K562 treated with DMSO at 1 percent for 24 hours (cell line): ENCODE data around the gene TAF11L10. TPM values are rescaled to one million over a fixed set of nuclear protein-coding genes. Genes with fewer than 3 reads are reported as not detected.

Experiments used
- total RNA-seq: library from RNA; unstranded; fragments of 300-600 nt; gene quantifications from 2 replicates; pipeline ENCODE4 v1.2.3, GENCODE V29; 2022; ENCODE audit warnings: low read depth; ENCODE audit not compliant: insufficient read depth

Gene TAF11L10
- total RNA-seq = not detected in 2 replicates

DNA sequence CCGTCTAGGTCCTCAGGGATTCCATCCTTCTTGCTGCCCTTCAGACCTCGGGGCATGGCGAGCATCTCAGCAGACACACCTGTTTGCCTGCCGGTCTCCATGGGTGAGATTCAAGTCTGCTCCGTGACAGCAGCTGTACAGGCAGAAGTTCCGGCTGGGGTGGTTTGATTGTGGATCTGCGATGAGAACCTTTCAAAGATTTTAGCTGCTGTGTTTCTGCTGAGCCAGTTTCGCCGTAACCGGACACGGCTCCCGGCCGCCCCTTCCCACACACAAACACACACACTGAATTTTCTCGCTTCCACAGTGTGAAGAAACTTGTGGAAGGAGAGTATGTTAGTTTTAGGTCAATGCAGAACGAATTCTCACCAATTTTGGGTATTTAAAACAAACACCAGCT is at the start of gene TAF11L10:
Gene TAF11L10, minus strand, starts transcription at position 101 of the 400 bp plus-strand sequence.

DNA sequence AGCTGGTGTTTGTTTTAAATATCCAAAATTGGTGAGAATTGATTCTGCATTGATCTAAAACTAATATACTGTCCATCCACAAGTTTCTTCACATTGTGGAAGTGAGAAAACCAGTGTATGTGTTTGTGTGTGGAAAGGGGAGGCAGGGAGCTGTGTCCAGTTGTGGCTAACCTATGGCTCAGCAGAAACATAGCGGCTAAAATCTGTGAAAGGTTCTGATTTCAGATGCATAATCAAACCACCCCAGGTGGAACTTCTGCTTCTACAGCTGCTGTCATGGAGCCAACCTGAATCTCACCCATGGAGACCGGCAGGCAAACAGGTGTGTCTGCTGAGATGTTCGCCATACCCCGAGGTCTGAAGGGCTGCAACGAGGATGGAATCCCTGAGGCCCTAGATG is 36.5 kb upstream of the TAF11L10 start, which contains the start of gene TAF11L14:
Gene TAF11L14, plus strand, starts transcription at position 301 of the 400 bp plus-strand sequence.

DNA sequence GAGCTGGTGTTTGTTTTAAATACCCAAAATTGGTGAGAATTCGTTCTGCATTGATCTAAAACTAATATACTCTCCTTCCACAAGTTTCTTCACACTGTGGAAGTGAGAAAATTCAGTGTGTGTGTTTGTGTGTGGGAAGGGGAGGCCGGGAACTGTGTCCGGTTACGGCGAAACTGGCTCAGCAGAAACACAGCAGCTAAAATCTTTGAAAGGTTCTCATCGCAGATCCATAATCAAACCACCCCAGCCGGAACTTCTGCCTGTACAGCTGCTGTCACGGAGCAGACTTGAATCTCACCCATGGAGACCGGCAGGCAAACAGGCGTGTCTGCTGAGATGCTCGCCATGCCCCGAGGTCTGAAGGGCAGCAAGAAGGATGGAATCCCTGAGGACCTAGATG is 34.2 kb upstream of the TAF11L10 start, which contains the start of gene TAF11L13:
Gene TAF11L13, plus strand, starts transcription at position 301 of the 400 bp plus-strand sequence.

DNA sequence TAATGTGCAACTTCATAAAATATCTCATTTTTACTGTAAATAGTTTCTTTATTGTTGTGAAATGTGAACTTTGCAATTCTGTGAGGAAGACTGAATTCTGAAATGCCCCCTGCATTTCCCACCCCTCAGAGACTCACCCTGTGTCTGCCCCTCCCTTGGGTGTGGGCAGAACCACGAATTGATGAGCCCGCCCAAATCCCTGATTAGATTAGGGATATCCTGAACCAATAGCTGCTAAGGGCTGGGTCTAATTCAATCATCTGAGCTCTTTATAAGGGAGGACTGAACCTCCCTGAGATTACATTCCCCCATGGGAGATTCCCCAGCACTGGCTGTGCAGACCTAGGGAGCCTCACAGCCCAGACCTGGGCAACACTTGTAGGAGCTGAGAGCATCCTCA is 12.5 kb upstream of the TAF11L10 start, which contains the start of gene TAF11L12:
Gene TAF11L12, plus strand, starts transcription at position 301 of the 400 bp plus-strand sequence.

DNA sequence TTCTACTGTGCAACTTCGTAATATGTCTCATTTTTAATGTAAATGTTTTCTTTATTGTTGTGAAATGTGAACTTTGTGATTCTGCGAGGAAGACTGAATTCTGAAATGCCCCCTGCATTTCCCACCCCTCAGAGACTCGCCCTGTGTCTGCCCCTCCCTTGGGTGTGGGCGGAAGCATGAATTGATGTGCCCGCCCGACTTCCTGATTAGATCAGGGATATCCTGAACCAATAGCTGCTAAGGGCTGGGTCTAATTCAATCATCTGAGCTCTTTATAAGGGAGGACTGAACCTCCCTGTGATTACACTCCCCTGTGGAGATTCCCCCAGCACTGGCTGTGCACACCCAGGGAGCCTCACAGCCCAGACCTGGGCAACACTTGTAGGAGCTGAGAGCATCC is 6.3 kb upstream of the TAF11L10 start, which contains the start of gene TAF11L11:
Gene TAF11L11, plus strand, starts transcription at position 304 of the 400 bp plus-strand sequence.

DNA sequence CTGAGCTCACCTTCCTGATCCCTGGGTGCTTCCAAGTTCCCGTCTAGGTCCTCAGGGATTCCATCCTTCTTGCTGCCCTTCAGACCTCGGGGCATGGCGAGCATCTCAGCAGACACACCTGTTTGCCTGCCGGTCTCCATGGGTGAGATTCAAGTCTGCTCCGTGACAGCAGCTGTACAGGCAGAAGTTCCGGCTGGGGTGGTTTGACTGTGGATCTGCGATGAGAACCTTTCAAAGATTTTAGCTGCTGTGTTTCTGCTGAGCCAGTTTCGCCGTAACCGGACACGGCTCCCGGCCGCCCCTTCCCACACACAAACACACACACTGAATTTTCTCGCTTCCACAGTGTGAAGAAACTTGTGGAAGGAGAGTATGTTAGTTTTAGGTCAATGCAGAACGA is 3.4 kb downstream of the TAF11L10 start, which contains the start of gene TAF11L9:
Gene TAF11L9, minus strand, starts transcription at position 140 of the 400 bp plus-strand sequence.

DNA sequence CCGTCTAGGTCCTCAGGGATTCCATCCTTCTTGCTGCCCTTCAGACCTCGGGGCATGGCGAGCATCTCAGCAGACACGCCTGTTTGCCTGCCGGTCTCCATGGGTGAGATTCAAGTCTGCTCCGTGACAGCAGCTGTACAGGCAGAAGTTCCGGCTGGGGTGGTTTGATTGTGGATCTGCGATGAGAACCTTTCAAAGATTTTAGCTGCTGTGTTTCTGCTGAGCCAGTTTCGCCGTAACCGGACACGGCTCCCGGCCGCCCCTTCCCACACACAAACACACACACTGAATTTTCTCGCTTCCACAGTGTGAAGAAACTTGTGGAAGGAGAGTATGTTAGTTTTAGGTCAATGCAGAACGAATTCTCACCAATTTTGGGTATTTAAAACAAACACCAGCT is 6.8 kb downstream of the TAF11L10 start, which contains the start of gene TAF11L8:
Gene TAF11L8, minus strand, starts transcription at position 101 of the 400 bp plus-strand sequence.

DNA sequence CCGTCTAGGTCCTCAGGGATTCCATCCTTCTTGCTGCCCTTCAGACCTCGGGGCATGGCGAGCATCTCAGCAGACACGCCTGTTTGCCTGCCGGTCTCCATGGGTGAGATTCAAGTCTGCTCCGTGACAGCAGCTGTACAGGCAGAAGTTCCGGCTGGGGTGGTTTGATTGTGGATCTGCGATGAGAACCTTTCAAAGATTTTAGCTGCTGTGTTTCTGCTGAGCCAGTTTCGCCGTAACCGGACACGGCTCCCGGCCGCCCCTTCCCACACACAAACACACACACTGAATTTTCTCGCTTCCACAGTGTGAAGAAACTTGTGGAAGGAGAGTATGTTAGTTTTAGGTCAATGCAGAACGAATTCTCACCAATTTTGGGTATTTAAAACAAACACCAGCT is 12.0 kb downstream of the TAF11L10 start, which contains the start of gene TAF11L7:
Gene TAF11L7, minus strand, starts transcription at position 101 of the 400 bp plus-strand sequence.

Other genes with a start within 250 kb of the TAF11L10 start
- gene TAF11L2, start 99.6 kb downstream of the TAF11L10 start, total RNA-seq = not detected in 2 replicates
- not detected in 2 replicates for gene TAF11L3, start 79.5 kb downstream of the TAF11L10 start, total RNA-seq
- not detected in 2 replicates for gene TAF11L4, start 76.0 kb downstream of the TAF11L10 start, total RNA-seq
- not detected in 2 replicates for gene TAF11L5, start 72.6 kb downstream of the TAF11L10 start, total RNA-seq
- not detected in 2 replicates for gene TAF11L6, start 69.2 kb downstream of the TAF11L10 start, total RNA-seq
- not detected in 2 replicates for gene TAF11L7, start 12.1 kb downstream of the TAF11L10 start, total RNA-seq
- gene TAF11L8, start 6.9 kb downstream of the TAF11L10 start, total RNA-seq = not detected in 2 replicates
- gene TAF11L9, start 3.4 kb downstream of the TAF11L10 start, total RNA-seq = not detected in 2 replicates
- not detected in 2 replicates for gene TAF11L11, start 6.4 kb upstream of the TAF11L10 start, total RNA-seq
- not detected in 2 replicates for gene TAF11L12, start 12.6 kb upstream of the TAF11L10 start, total RNA-seq
- gene TAF11L13, start 34.3 kb upstream of the TAF11L10 start, total RNA-seq = not detected in 2 replicates
- gene TAF11L14, start 36.6 kb upstream of the TAF11L10 start, total RNA-seq = not detected in 2 replicates